Testis (tissue), 3 donors: ENCODE data around the gene ZNF532. TPM values are rescaled to one million over a fixed set of nuclear protein-coding genes. Genes with fewer than 3 reads are reported as not detected.

Source experiments
- DNase-seq: peaks from one replicate; pipeline ENCODE4 v3.0.0-alpha.2; 2019
- H3K27ac ChIP-seq, 2 donors: fragments of 200-600 bp; sonication (generic); one replicate each; pipeline ENCODE4 v1.5.1; 2019
- H3K27me3 ChIP-seq: fragments of 200-600 bp; sonication (generic); one replicate; pipeline ENCODE4 v1.5.1; 2019
- H3K36me3 ChIP-seq: fragments of 200-600 bp; sonication (generic); one replicate; pipeline ENCODE4 v1.5.1; 2017; ENCODE audit warnings: low read depth; ENCODE audit errors: missing control alignments
- H3K4me1 ChIP-seq: fragments of 200-600 bp; sonication (generic); one replicate; pipeline ENCODE4 v1.5.1; 2019
- H3K4me3 ChIP-seq, 2 donors: fragments of 200-600 bp; sonication (generic); one replicate each; pipeline ENCODE4 v1.5.1; 2017 to 2019
- H3K9me3 ChIP-seq: fragments of 200-600 bp; sonication (generic); one replicate; pipeline ENCODE4 v1.5.1; 2017
- POLR2A ChIP-seq: fragments of 450-650 bp; IDR thresholded peaks from one replicate; pipeline ENCODE4 v1.6.1; 2017; ENCODE audit warnings: antibody characterized with exemption, mild to moderate bottlenecking, moderate library complexity
- WGBS, 2 donors: methylation state at CpG; one replicate each; pipeline ENCODE4 v1.1.5; 2018; 5-methylcytosine and 5-hydroxymethylcytosine counted together
- intact Hi-C: fragments of 100-400 bp; cut with DNase I; formaldehyde crosslinking; loops from one replicate; pipeline ENCODE4 v1.15.1; 2023; ENCODE audit warnings: low total_unique reads
- polyA plus RNA-seq: library from polyadenylated mRNA; stranded (reverse); fragments of 350-450 nt; fragmentation: Illumina TruSeq; extraction: RNeasy Lipid Tissue Mini Kit (QIAGEN cat#74804); gene quantifications from one replicate; pipeline ENCODE4 v1.2.3, GENCODE V29; 2014; ENCODE audit warnings: low read depth, low replicate concordance; ENCODE audit not compliant: insufficient read depth
- total RNA-seq, 2 donors: library from RNA; depleted of rRNA; stranded (reverse); fragments of >200 nt; gene quantifications; one replicate each; pipeline ENCODE4 v1.2.3, GENCODE V29; 2016
- TF ChIP-seq, protein P1 (sequence below), 3 experiments: fragments of 450-650 bp in 2 of 3; fragments of 200-600 bp in 1 of 3; sonication (generic) in 1 of 3; IDR thresholded peaks; one replicate each; pipeline ENCODE4 v1.5.1; 2016 to 2019; ENCODE audit warnings: antibody characterized with exemption in 3 of 3, mild to moderate bottlenecking in 2 of 3, moderate library complexity in 1 of 3

Gene ZNF532
- total and polyA plus RNA-seq, 3 donors from 2014 or later: 64.0 to 131 (median 122) TPM

DNA sequence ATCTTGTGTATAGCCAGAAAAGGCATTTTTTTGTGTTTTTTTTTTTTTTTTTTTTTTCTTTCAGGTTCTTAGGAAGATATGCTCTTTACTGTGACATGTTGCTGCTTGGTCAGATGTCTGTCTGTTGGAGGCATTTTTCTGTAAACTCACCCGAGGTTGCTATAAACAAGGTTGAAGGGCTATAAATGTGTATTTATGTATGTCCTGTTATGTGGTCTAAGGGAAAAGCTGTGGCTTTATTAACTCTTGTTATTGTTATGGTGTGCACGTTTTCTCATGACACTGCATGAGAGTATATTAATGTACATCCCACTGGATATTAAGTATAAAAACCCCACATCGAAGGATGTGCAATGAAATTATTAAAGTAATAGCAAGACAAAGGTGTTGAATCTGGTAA, 102.0 kb downstream of the ZNF532 start:
- intact Hi-C loops: no loop called here
- peaks cover 22% of the 10 kb centered on the region for H3K4me1 ChIP-seq

DNA sequence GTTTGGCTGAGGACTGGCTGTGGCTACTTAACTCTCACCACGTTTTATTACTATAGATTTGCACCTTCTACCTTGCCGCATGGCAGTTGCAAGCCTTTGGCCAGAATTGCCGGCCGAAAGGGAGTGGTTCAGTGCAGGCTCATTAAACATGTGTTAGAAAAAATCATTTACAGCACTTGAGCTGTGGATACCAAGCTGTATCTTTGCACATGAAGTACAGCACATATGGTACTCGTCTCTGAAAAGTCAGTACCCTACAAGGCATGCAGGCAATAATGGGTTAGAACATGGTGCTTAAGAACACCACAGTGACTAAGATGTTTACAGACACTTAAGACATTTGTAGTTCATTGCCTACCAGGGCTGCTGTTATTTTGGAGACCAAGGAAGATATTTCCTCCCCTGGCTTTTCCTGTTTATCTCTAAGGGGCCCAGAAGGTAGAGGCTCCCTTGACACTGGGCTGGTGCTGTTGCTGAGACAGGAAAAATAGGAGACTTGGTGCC, 103.1 kb downstream of the ZNF532 start:
- Histone ChIP-seq H3K4me1 (peaks cover 22% of the 10 kb centered on the region), H3K9me3 (no peaks in the 10 kb centered on the region), H3K27ac (no peak overlapping the region), H3K27me3 (no peaks in the 10 kb centered on the region), H3K36me3 (no peaks in the 10 kb centered on the region), H3K4me3 (no peak overlapping the region)
- no peak for DNase-seq
- TF ChIP-seq, protein P1, sequence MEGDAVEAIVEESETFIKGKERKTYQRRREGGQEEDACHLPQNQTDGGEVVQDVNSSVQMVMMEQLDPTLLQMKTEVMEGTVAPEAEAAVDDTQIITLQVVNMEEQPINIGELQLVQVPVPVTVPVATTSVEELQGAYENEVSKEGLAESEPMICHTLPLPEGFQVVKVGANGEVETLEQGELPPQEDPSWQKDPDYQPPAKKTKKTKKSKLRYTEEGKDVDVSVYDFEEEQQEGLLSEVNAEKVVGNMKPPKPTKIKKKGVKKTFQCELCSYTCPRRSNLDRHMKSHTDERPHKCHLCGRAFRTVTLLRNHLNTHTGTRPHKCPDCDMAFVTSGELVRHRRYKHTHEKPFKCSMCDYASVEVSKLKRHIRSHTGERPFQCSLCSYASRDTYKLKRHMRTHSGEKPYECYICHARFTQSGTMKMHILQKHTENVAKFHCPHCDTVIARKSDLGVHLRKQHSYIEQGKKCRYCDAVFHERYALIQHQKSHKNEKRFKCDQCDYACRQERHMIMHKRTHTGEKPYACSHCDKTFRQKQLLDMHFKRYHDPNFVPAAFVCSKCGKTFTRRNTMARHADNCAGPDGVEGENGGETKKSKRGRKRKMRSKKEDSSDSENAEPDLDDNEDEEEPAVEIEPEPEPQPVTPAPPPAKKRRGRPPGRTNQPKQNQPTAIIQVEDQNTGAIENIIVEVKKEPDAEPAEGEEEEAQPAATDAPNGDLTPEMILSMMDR (IDR thresholded peaks at IDR 0.05): no peak
- TF ChIP-seq POLR2A: no peak
- WGBS, 2 donors: 60 to 77% methylated on average over 5 of the region's 5 CpGs
- intact Hi-C loops: no loop called here

More for the DNA sequence above, 102.0 kb downstream of the ZNF532 start:
- WGBS, 2 donors: 83 to 88% methylated on average over 3 of the region's 3 CpGs
- H3K9me3 ChIP-seq: no peaks in the 10 kb centered on the region
- TF ChIP-seq, protein P1 (IDR thresholded peaks at IDR 0.05): no peak
- no peak for TF ChIP-seq POLR2A
- no peak overlapping the region for H3K4me3 ChIP-seq
- H3K36me3 ChIP-seq: no peaks in the 10 kb centered on the region
- H3K27me3 ChIP-seq: no peaks in the 10 kb centered on the region
- DNase-seq: no peak
- peak overlapping the region in 1 of 2 donors; percentile 1 for H3K27ac ChIP-seq

DNA sequence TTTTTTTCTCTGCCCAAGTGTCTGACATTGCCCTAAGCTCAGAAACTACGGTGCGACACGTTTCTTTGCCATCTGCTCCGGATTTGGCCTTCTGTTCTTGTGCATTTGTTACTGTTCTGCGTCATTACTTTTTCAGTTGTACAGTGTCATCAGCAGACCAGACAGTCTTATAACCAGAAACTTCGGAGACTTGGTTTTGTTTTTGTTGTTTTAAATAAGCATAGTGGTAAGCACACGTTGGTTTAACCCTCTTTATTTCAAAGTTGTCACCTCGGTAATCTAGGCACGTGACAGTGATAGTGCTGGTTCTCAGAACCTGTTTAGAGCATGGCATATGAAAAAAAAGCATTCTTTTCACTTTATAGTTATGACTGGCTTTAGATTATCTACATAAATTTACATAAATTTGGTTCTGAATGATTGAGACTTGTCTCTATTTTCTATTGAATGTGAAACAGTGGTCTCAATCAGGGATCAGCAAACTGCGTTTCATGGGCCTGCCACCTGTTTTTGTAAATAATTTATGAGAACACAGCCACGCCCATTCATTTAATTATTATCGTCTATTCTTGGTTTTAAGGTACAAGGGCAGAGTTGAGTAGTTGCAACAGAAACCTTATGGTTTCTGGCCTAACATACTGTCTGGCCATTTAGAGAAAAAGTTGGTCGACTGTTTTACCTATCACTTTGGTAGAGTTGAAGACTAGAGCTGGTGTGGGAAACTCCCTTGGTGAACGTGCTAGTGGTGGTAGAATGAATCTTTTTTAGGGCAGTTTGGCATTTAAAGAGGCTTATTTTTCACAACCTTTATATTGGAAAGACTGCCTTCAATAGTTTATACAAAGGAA, 106.5 kb downstream of the ZNF532 start:
- WGBS, 2 donors: 91 to 94% methylated on average over 14 of the region's 14 CpGs
- Histone ChIP-seq H3K9me3 (no peaks in the 10 kb centered on the region), H3K36me3 (no peaks in the 10 kb centered on the region), H3K4me3 (no peak overlapping the region), H3K4me1 (peaks cover 10% of the 10 kb centered on the region), H3K27me3 (no peaks in the 10 kb centered on the region), H3K27ac (no peak overlapping the region)
- no peak for DNase-seq
- intact Hi-C loops: no loop called here
- TF ChIP-seq, protein P1 (IDR thresholded peaks at IDR 0.05): no peak
- TF ChIP-seq POLR2A: no peak

DNA sequence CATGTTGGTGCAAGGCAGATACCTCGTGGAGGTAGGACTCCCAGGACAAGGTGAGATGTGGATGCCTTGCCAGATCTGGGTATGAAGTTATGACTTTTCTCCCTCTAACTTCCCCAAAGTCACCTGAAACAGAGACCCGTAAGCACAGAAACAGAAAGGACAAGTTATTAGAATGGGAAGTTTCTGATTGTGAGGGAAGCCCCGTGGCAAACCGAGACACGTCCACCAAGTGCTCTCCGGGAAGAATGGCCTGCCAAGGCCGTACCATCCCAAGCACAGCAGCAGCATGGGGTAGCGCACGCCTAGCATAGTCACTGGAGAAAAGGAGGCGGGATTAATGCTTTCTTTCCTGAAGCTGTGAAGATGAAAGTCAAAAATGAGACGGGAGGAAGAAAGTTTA, 110.6 kb downstream of the ZNF532 start:
- peak overlapping the region in 1 of 2 donors; percentile 48 for H3K27ac ChIP-seq
- no peaks in the 10 kb centered on the region for H3K36me3 ChIP-seq
- WGBS, 2 donors: 40 to 45% methylated on average over 11 of the region's 11 CpGs
- no peak overlapping the region for H3K4me3 ChIP-seq
- H3K9me3 ChIP-seq: no peaks in the 10 kb centered on the region
- TF ChIP-seq POLR2A: no peak
- TF ChIP-seq, protein P1 (IDR thresholded peaks at IDR 0.05): no peak
- no peaks in the 10 kb centered on the region for H3K4me1 ChIP-seq
- intact Hi-C loops: no loop called here
- H3K27me3 ChIP-seq: no peaks in the 10 kb centered on the region
- no peak for DNase-seq
